C4-2B (cell line): ENCODE measurements around the gene NIPA2.
"Not testable (repeated sequence)": the region's sequence is repeated elsewhere in the genome, so short reads cannot be mapped to it uniquely, and the experiment has no call there.

Experiments used
- ZFX ChIP-seq: fragments of 450-650 bp; IDR thresholded peaks from 2 replicates; pipeline ENCODE4 v1.6.1; 2017
- TF ChIP-seq, protein P1 (sequence below): fragments of 450-650 bp; conservative IDR thresholded peaks from 2 replicates; pipeline ENCODE4 v1.5.1; 2017; ENCODE audit warnings: mild to moderate bottlenecking

DNA sequence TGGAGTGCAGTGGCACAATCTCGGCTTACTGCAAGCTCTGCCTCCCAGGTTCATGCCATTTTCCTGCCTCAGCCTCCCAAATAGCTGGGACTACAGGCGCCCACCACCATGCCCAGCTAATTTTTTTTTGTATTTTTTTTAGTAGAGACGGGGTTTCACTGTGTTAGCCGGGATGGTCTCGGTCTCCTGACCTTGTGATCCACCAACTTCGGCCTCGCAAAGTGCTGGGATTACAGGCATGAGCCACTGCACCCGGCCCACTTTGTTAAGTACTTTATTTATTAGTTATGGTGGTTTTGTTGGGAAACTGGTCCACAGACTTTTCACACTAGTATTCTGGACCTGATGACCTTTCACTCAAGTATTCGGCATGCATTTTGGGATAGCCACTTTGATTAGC is 30.6 kb upstream of the NIPA2 start:
- TF ChIP-seq, protein P1, sequence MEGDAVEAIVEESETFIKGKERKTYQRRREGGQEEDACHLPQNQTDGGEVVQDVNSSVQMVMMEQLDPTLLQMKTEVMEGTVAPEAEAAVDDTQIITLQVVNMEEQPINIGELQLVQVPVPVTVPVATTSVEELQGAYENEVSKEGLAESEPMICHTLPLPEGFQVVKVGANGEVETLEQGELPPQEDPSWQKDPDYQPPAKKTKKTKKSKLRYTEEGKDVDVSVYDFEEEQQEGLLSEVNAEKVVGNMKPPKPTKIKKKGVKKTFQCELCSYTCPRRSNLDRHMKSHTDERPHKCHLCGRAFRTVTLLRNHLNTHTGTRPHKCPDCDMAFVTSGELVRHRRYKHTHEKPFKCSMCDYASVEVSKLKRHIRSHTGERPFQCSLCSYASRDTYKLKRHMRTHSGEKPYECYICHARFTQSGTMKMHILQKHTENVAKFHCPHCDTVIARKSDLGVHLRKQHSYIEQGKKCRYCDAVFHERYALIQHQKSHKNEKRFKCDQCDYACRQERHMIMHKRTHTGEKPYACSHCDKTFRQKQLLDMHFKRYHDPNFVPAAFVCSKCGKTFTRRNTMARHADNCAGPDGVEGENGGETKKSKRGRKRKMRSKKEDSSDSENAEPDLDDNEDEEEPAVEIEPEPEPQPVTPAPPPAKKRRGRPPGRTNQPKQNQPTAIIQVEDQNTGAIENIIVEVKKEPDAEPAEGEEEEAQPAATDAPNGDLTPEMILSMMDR, result not testable (repeated sequence)
- TF ChIP-seq ZFX, result not testable (repeated sequence)
